Fibroblast of lung (primary cell): ENCODE results near the gene F8A1.
"Not testable (repeated sequence)": the region's sequence is repeated elsewhere in the genome, so short reads cannot be mapped to it uniquely, and the experiment has no call there.

Experiments used
- EZH2 ChIP-seq: IDR thresholded peaks from 2 replicates; pipeline ENCODE4 v1.5.1; 2012; ENCODE audit warnings: low read length, control low read depth, mild to moderate bottlenecking; ENCODE audit errors: missing control alignments
- TF ChIP-seq, protein P1 (sequence below), 2 donors: IDR thresholded peaks in 1 of 2; conservative IDR thresholded peaks in 1 of 2; 1 replicate in 1 of 2; 2 replicates in 1 of 2; pipeline ENCODE4 v1.5.1; 2011 to 2012; ENCODE audit warnings: low read length in 2 of 2, control low read depth in 1 of 2, inconsistent platforms in 1 of 2, low read depth in 1 of 2, mild to moderate bottlenecking in 1 of 2

DNA sequence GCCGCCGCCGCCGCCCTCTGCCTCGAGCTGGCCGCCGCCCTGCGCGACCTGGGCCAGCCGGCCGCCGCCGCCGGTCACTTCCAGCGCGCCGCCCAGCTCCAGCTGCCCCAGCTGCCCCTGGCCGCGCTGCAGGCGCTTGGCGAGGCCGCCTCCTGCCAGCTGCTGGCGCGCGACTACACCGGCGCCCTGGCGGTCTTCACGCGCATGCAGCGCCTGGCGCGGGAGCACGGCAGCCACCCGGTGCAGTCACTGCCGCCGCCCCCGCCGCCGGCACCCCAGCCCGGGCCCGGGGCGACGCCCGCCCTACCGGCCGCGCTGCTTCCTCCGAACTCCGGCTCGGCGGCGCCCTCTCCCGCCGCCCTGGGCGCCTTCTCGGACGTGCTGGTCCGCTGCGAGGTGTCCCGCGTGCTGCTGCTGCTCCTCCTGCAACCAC is 650 bp downstream of the F8A1 start:
- not testable (repeated sequence) for TF ChIP-seq EZH2
- TF ChIP-seq, protein P1, sequence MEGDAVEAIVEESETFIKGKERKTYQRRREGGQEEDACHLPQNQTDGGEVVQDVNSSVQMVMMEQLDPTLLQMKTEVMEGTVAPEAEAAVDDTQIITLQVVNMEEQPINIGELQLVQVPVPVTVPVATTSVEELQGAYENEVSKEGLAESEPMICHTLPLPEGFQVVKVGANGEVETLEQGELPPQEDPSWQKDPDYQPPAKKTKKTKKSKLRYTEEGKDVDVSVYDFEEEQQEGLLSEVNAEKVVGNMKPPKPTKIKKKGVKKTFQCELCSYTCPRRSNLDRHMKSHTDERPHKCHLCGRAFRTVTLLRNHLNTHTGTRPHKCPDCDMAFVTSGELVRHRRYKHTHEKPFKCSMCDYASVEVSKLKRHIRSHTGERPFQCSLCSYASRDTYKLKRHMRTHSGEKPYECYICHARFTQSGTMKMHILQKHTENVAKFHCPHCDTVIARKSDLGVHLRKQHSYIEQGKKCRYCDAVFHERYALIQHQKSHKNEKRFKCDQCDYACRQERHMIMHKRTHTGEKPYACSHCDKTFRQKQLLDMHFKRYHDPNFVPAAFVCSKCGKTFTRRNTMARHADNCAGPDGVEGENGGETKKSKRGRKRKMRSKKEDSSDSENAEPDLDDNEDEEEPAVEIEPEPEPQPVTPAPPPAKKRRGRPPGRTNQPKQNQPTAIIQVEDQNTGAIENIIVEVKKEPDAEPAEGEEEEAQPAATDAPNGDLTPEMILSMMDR (conservative IDR thresholded peaks at IDR 0.05 in 1 of 2, IDR thresholded peaks at IDR 0.05 in 1 of 2; ENCODE audit: low read depth in 1 of 2, low read length in 2 of 2), result not testable (repeated sequence)
